Activated T-cell treated with anti-CD3 and anti-CD28 coated beads, Interleukin-2, amount 50 U/mL, for 4 hours (primary cell): ENCODE measurements around the gene CATSPER2. TPM values are rescaled to one million over a fixed set of nuclear protein-coding genes. Genes with fewer than 3 reads are reported as not detected.
A peak's percentile ranks its signal among the peaks of the same experiment; 100 is the strongest.
"Not testable (repeated sequence)": the region's sequence is repeated elsewhere in the genome, so short reads cannot be mapped to it uniquely, and the experiment has no call there.

ENCODE experiments used
- ATAC-seq, 2 donors: fragments of 200-7000 bp; cut with Tn5 transposase; one replicate each; pipeline ENCODE4 v1.10.0; 2021
- DNase-seq: peaks from one replicate; pipeline ENCODE4 v3.0.0-alpha.2; 2020
- H3K27me3 Mint-ChIP-seq: one replicate; pipeline ENCODE4 v1.8.0; 2021; ENCODE audit warnings: low read depth, mixed read lengths
- H3K36me3 Mint-ChIP-seq: one replicate; pipeline ENCODE4 v1.8.0; 2022; ENCODE audit warnings: mixed read lengths; ENCODE audit not compliant: insufficient read depth
- H3K4me1 Mint-ChIP-seq: one replicate; pipeline ENCODE4 v1.8.0; 2021; ENCODE audit warnings: low read depth, mixed read lengths
- H3K4me3 Mint-ChIP-seq: one replicate; pipeline ENCODE4 v1.8.0; 2021; ENCODE audit warnings: mild to moderate bottlenecking, moderate library complexity, mixed read lengths
- H3K9me3 Mint-ChIP-seq: one replicate; pipeline ENCODE4 v1.8.0; 2021; ENCODE audit warnings: mixed read lengths
- total RNA-seq, 3 donors: library from RNA; stranded (reverse); gene quantifications; one replicate each; pipeline ENCODE4 v1.2.1, GENCODE V29; 2021

The CATSPER2 gene
- total RNA-seq, 3 donors from 2014 or later: 3.4 to 5.4 (median 3.9) TPM

DNA sequence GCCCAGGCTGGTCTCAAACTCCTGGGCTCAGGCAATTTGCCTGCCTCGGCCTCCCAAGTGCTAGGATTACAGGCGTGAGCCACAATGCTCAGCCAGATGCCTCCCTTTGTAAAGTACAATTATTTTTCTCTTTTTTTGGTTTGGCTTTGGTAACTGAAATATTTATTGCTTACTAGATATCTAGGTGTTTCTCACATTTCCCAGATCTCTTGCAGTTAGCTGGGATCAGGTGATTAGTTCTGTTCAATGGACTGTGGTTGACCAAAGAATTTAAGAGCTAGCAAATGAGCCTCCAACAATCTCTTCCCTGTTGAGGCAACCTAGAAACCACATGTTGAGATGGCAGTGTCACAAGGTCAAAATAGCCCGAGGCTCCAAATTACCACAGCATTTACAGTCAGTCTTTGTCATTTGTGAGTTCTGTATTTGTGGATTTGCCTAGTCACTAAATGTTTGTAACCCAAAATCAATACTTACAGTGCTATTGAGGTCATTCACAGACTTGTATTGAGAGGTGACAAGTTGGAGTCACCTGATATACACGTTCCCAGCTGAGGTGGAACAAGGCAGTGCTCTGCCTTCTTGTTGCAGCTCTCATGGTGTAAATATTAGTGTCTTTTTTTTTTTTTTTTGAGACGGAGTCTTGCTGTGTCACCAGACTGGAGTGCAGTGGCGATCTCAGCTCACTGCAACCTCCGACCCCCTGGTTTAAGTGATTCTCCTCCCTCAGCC, 26.4 kb downstream of the CATSPER2 start:
- H3K4me3 Mint-ChIP-seq, H3K36me3 Mint-ChIP-seq, DNase-seq, ATAC-seq, H3K9me3 Mint-ChIP-seq, H3K4me1 Mint-ChIP-seq: not testable (repeated sequence)
- peaks cover 11% of the 10 kb centered on the region for H3K27me3 Mint-ChIP-seq

- H3K36me3 Mint-ChIP-seq, H3K9me3 Mint-ChIP-seq, H3K4me3 Mint-ChIP-seq, H3K4me1 Mint-ChIP-seq, ATAC-seq, DNase-seq: not testable (repeated sequence)
- H3K27me3 Mint-ChIP-seq: peaks cover 11% of the 10 kb centered on the region
Measured at GRCh38 chr15:43618700-43619099, 29.9 kb downstream of the CATSPER2 start, which contains the start of gene STRC. Gene STRC (minus strand): TSS chr15:43618800. CDS start chr15:43618722, 78 bp downstream.

GRCh38 chr15:43617750-43618149, 30.9 kb downstream of the CATSPER2 start:
- H3K36me3 Mint-ChIP-seq, H3K4me1 Mint-ChIP-seq, H3K27me3 Mint-ChIP-seq, H3K9me3 Mint-ChIP-seq, ATAC-seq, H3K4me3 Mint-ChIP-seq, DNase-seq: not testable (repeated sequence)

GRCh38 chr15:43602233-43602632, 46.4 kb downstream of the CATSPER2 start:
- not testable (repeated sequence) for H3K36me3 Mint-ChIP-seq, H3K4me1 Mint-ChIP-seq, ATAC-seq, H3K4me3 Mint-ChIP-seq, DNase-seq, H3K9me3 Mint-ChIP-seq
- H3K27me3 Mint-ChIP-seq: peaks cover 26% of the 10 kb centered on the region

- peaks cover 31% of the 10 kb centered on the region for H3K27me3 Mint-ChIP-seq
- H3K4me1 Mint-ChIP-seq, ATAC-seq, H3K36me3 Mint-ChIP-seq, H3K4me3 Mint-ChIP-seq, DNase-seq, H3K9me3 Mint-ChIP-seq: not testable (repeated sequence)
Measured at GRCh38 chr15:43600200-43600599, 48.4 kb downstream of the CATSPER2 start.

DNA sequence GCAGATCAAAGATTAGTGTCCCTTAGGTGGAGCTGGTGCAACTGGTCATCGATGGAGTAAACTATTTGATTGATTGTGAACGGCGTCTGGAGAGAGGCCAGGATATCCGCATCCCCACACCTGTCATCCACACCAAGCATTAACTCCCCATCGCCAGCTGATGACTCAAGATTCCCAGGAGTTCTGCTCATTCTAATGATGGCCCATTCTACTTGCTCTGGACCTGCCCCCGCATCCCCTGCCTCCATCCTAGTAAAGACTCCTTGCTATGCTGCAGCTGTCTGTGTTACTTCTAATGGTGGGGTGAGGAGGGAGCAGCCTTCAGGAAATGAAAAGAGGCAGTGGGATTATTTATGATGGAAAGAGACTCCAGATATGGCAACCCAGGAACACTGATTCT, 49.5 kb downstream of the CATSPER2 start:
- ATAC-seq, H3K9me3 Mint-ChIP-seq, DNase-seq, H3K4me3 Mint-ChIP-seq, H3K4me1 Mint-ChIP-seq, H3K36me3 Mint-ChIP-seq: not testable (repeated sequence)
- H3K27me3 Mint-ChIP-seq: peaks cover 28% of the 10 kb centered on the region

DNA sequence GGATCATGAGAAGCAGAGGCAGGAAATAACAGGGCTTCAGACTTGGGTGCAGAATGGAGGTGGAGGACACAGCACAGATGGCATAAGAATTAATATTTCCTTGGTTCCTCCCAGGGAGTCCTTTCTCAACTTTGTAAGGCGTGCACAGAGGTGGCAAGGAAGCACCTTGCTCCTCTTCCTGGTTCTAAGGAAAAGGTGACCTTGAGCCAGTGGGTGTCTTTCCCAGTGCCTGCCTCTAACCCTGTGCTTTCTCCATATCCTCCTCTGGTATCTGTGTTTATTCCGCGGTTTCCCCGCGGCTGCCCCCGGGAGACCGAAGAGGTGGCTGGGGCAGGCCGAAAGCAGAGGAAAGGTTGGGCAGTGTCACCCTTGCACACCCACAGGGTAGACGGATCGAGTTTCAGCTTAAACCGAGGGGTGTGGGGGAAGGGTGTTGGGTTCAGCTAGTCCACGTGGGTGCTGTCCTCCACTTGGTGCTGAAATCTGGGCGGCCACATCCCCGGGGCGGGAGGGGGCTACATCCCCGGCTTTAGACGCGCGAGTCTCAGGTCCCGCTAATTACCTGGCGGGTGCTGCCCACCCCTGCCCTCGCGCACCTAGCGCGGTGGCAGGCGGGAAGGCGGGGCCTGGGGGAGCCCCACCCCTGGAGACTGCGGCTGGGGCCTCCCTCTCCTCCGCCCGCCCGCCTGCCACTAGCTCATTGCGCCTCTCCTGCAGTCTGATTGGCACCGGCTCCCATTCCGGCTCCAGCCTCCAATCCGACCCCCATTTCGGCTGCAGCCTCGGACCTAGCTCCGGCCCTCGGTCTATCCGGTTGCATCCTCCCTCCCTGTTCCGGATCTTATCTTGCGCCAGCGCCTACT, 55.1 kb downstream of the CATSPER2 start, which contains the start of gene CKMT1B:
Gene CKMT1B, plus strand, starts transcription at position 700 of the 863 bp plus-strand sequence. CDS start 192 bp downstream, outside the sequence.
- DNase-seq, H3K4me1 Mint-ChIP-seq, H3K9me3 Mint-ChIP-seq, H3K4me3 Mint-ChIP-seq, H3K36me3 Mint-ChIP-seq: not testable (repeated sequence)
- ATAC-seq: peak; percentile 51
- H3K27me3 Mint-ChIP-seq: peaks cover 14% of the 10 kb centered on the region

- H3K27me3 Mint-ChIP-seq: peaks cover 11% of the 10 kb centered on the region
- not testable (repeated sequence) for H3K4me3 Mint-ChIP-seq, H3K9me3 Mint-ChIP-seq, H3K4me1 Mint-ChIP-seq, H3K36me3 Mint-ChIP-seq, ATAC-seq, DNase-seq
Measured at GRCh38 chr15:43592841-43593240, 55.8 kb downstream of the CATSPER2 start.

DNA sequence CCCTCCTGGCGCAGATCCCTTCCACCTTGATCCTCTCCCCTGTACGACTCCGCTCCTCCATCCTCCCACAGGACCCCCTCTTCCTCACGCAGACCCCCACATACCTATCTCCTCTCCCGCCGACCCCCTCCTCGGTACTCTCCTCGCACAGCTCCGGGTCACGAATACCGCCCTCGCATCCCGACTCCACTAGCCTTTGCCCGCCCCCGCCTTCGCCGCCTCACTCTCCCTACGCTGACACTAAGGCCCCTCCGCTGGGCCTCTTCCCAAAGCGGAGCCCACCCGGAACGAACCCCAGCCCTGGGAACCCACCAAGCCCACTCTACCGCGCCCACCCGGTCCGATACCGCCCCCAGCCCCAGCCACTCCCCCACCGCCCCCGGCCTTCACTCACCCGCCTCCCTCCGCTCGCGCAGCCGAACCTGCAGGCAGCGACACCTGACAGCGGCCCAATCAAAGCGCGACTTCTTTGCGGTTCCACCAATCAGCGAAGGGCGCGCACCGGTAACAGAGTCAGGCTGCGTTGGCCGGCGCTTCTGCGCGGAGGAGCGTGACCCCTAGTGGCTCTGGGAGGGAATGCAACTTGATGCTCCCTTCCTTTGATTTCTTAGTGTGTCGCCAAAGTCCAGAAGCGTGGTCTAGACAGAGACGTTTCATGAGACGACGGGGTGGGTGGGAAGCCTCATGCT, 58.7 kb downstream of the CATSPER2 start, which contains the start of gene PPIP5K1:
Gene PPIP5K1, minus strand, starts transcription at position 431 of the 689 bp plus-strand sequence. CDS start 5,704 bp downstream, outside the sequence.
- H3K27me3 Mint-ChIP-seq, H3K36me3 Mint-ChIP-seq, DNase-seq, H3K9me3 Mint-ChIP-seq, H3K4me1 Mint-ChIP-seq, H3K4me3 Mint-ChIP-seq: not testable (repeated sequence)
- peak; percentile 98 to 99 for ATAC-seq

Other genes starting within 250 kb of the CATSPER2 start
- gene TP53BP1, start 155.7 kb downstream of the CATSPER2 start, total RNA-seq: 10 to 100 TPM; 30.5 to 36.1 (median 35.3) TPM
- 1 to 10 TPM; 1.1 to 1.2 (median 1.2) TPM for gene MAP1A, start 131.2 kb downstream of the CATSPER2 start, total RNA-seq
- gene PPIP5K1, start 58.6 kb downstream of the CATSPER2 start, total RNA-seq: 10 to 100 TPM; 30.8 to 33.4 (median 31.6) TPM
- gene CKMT1B, start 54.8 kb downstream of the CATSPER2 start, total RNA-seq: under 1 TPM in 1 of 3 donors, not detected in 2; 0.48 TPM
- under 1 TPM; 0.13 to 0.33 (median 0.22) TPM for gene STRC, start 30.0 kb downstream of the CATSPER2 start, total RNA-seq
- not detected for gene CKMT1A, start 45.0 kb upstream of the CATSPER2 start, total RNA-seq
- gene PDIA3, start 97.6 kb upstream of the CATSPER2 start, total RNA-seq: 100 to 1,000 TPM; 434 to 498 (median 449) TPM
- 1 to 10 TPM in 1 of 3 donors, under 1 TPM in 2; 0.46 to 1.0 (median 0.63) TPM for gene ELL3, start 128.1 kb upstream of the CATSPER2 start, total RNA-seq
- 100 to 1,000 TPM; 561 to 596 (median 567) TPM for gene SERF2, start 143.5 kb upstream of the CATSPER2 start, total RNA-seq
- gene SERINC4, start 151.4 kb upstream of the CATSPER2 start, total RNA-seq: under 1 TPM; 0.08 to 0.24 (median 0.15) TPM
- gene HYPK, start 151.8 kb upstream of the CATSPER2 start, total RNA-seq: 10 to 100 TPM; 48.3 to 50.7 (median 49.0) TPM
- gene MFAP1, start 175.8 kb upstream of the CATSPER2 start, total RNA-seq: 10 to 100 TPM; 37.0 to 38.0 (median 37.4) TPM
- gene WDR76, start 178.2 kb upstream of the CATSPER2 start, total RNA-seq: 10 to 100 TPM; 37.1 to 44.8 (median 39.2) TPM